ENCODE data around the gene PPP1R16B.
"Not testable (repeated sequence)": the region's sequence is repeated elsewhere in the genome, so short reads cannot be mapped to it uniquely, and the experiment has no call there.

The PPP1R16B gene

GRCh38 chr20:38794057-38794456 lies 11.4 kb upstream of the PPP1R16B start:
- DNase-seq, result not testable (repeated sequence)

GRCh38 chr20:38798266-38798665 lies 7.2 kb upstream of the PPP1R16B start:
- no peak for DNase-seq

DNA sequence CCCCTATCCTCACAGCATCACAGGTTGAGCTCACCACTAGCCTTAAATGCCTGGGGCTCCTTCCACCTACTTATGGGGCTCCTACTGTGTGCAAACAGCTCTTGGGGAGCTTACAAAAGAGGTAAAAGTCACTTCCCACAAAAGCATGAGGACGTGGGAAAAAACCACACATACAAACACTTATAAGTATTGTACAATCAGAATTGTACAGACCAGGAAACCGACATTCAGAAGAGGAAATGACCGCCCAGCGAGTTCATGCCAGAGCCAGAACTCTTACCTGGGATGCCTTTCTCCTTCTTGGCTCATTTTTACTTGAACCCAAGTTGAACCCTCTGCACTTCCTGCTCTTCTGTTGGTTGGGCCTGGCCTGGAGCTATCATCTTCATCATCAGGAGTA lies 6.3 kb upstream of the PPP1R16B start:
- DNase-seq, result no peak

DNA sequence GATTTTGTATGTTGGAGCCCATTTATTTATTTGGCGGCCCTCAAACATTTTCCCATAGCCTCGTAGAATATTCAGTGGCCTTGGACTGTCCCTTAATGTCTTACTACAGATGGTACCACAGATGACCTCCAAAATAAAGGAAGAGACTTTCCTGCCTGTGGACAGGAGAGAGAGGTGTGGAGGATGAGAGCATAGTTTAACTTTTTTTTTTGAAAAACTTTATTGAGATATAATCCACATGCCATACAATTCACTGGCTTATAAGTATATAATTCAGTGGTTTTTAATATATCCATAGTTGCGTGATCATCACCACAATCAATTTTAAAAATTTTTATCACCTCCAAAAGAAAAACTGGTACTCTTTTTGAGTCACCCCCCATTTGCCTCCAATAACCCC lies 4.6 kb upstream of the PPP1R16B start:
- DNase-seq, result no peak

DNA sequence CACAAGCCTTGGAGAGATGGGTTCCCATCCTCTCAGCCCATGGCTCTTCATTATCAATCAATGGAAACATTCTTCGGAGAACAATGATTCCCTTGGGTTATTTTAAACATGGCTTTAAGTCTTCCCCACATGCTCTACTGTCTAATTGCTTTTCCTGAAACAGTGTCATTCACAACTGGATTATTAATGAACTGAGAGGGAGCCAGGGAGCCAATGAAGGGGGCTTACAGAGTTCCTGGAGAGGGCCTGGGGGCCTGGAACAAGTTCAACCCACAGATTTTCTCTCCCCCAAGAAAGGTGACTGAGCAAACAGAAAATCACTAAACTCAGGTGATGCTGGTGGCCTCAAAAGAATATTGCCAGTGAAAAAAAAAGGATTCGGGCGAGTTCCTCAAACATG lies 1.3 kb upstream of the PPP1R16B start:
- no peak for DNase-seq

DNA sequence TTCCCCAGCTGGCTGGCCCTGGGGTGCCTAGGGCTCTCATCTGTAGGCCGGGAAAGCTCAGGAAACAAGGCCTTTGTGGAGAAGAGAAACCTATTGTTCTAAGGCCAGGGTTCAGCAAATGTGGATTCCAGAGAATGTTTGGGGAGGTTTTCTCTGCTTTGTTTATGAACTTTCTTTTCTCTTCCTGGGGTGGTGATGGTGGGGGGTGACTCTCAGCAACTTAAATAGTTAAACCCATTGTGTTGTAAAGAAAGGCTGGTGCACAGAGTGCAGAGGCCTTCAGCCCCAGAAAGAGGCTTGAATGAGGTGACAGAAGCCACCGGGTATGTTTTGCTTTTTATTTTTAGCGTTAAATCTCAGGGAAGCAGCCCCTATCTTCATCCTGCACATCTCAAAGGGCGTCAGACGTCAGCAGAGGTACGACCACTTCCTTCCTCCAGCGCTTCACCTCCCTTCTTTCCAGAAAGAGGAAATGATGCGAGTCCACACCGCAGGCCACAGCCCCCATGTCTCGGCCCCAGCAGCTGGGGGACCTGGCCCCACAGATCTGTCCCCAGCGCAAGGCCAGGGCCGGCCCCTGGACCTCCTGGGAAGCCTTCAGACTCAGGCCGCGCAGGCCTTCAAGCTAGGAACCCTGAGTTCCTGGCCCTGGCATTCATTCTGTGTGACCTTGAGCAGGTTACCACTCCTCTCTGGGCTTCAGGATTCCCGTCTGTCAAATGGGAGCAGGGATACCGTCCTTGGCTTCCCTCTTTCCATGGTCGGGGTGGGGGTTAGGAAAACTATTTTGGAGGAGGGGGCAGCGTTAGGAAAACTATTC lies 605 bp upstream of the PPP1R16B start:
- DNase-seq, result no peak

DNA sequence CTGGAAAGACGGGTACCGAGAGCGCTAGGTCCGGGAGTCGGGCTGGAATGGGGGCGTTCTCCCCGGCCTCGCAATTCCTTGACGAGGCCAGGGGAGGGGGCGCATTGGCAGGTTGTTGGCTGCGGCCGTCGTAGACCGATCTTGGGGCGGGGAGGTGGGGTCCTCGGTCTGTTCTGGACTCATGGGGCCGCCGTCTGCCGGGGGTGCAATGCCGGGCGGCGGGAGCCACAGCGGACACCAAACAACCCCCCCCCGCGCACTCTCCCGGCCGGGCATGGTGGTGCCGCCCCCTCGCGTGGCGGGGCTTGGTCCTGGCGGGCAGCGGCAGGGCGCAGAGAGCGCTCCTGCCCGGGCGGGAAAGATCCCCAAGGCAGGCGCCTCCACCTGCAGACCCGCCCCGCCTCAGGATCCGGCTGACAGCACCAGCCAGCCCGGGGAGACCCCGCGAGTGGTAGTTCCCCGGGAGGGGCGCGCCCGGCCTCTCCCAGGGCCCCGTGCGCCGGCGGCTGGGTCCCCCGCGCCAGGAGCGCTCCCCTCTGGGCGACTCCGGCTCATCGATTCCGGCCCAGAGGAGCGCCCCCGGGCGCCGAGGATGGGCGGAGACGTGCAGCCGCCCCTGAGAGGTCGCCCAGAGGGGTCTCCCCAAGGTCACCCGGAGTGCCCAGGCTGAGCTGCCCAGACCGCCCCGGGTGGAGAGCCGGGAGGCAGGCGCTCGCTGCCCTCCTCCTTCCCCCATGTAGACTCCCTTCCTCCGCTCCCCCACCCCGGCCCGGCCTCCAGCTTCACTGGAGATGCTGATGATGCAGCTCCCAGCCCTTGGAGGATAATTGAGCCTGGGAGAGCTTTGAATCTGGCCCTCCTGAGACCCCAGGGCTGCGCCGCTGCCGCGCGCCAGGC lies 709 bp downstream of the PPP1R16B start:
- DNase-seq, result no peak

DNA sequence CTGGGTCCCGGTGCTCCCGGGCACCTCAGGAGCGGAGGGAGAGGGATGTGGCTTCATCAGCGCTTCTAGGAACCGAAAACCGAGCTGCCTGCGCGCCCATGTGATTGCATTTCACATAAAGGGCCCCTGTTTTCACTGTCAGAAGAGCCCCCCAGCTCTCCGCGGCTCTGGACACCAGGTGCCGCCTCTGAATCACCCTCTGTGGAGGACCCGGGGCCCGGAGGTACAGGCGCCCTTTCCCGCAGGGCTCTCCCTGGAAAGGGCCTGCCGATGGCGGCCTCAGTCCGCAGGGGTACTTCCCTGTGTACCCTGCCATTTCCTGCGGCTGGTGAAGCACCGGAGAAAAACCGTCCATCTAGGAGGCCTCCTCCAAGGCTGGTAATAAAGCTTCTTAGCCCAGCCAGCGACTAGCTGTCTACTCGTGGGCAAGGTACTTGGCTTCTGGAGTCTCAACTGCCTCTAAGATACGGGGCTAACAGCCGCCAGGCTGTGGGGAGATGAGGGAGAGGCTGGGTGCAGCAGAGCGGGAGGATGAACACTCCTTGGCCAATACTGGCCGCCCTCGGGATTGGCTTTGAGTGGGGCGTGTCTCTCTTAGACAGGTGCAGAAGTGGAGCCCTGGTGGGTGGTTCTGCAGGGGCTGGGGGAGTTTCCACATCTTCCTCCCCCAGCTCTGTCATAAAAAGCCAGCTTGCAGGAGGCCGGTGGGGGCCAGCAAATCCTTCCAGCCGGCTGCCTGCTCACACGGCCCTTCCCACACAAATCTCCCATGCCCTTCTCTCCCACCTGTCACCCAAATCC lies 1.6 kb downstream of the PPP1R16B start:
- no peak for DNase-seq

DNA sequence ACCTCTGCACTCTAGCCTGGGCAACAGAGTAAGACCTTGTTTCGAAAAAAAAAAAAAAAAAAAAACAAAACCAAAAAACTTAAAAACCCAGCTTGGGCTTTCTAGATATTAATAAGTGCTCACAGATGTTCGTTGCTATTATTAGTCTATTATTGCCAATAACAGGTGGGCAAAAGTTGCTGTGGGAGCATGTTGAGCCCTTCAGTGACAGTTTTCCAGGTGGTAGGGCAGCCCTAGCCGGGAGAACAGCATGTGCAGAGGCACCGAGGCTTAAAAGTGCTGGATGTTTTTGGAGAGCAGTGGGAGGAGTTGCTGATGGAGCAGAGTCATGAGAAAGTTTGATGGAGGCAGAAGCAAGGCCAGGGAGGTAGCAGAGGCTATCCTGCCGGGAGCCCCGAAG lies 4.4 kb downstream of the PPP1R16B start:
- DNase-seq, result no peak

DNA sequence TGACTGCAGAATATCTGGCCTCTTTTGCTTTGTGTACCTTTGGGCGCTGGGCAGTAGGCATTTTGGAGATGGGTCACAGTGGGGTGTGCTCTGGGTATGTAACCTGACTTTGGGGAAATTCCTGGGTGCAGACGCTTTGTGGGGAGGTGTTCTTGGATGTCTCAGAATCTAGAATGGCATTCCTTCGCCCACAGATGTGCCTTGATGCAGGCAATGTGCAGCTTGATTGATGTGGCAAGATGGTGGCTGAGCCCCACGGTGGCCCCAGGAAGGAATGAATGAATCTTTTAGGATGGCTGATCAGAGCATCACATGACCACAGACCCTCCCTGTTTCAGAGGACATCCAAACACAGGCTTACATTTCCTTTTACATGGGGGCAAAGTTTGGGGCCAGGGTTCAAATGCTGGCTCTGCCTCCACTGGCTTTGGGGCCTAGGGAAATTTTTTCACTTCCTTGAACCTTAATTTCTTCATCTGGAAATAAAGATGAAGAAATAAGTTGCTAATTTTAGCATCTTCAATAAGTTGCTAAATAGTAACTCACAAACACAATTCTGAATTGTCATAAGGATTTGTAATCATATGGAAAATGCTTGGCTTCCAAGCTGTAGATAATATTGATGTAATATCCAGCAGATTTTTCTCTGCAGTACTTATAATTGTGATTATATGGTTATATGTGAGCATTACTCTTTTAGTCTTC lies 5.6 kb downstream of the PPP1R16B start:
- DNase-seq, result no peak

GRCh38 chr20:38811769-38812168 lies 6.3 kb downstream of the PPP1R16B start:
- no peak for DNase-seq

DNA sequence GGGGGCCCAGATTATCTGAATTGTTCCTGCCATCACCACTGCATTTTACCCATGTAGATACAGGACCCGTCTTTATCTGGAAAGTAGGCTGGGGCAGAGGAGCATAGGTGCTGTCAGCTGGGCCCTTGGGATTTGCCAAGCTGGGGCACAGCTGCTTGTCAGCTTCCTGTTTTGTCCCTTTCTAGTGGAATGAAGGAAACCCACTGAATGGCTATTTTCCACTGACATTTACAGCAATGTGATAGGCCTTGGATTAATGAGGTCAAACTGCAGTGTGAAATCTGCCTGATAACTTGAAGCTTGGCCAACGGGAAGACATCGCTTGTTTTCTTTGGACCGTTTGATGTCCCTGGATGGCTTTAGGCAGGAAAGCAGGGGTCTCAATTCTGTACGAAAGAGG lies 6.7 kb downstream of the PPP1R16B start:
- DNase-seq, result no peak

GRCh38 chr20:38812709-38813573 lies 7.4 kb downstream of the PPP1R16B start:
- DNase-seq, result no peak

GRCh38 chr20:38813574-38813962 lies 8.1 kb downstream of the PPP1R16B start:
- DNase-seq, result not testable (repeated sequence)

- no peak for DNase-seq
Observed at GRCh38 chr20:38815446-38815845, 9.9 kb downstream of the PPP1R16B start.

- DNase-seq, result no peak
Observed at GRCh38 chr20:38818113-38819065, 12.9 kb downstream of the PPP1R16B start.

GRCh38 chr20:38825571-38825900 lies 20.0 kb downstream of the PPP1R16B start:
- no peak for DNase-seq

DNA sequence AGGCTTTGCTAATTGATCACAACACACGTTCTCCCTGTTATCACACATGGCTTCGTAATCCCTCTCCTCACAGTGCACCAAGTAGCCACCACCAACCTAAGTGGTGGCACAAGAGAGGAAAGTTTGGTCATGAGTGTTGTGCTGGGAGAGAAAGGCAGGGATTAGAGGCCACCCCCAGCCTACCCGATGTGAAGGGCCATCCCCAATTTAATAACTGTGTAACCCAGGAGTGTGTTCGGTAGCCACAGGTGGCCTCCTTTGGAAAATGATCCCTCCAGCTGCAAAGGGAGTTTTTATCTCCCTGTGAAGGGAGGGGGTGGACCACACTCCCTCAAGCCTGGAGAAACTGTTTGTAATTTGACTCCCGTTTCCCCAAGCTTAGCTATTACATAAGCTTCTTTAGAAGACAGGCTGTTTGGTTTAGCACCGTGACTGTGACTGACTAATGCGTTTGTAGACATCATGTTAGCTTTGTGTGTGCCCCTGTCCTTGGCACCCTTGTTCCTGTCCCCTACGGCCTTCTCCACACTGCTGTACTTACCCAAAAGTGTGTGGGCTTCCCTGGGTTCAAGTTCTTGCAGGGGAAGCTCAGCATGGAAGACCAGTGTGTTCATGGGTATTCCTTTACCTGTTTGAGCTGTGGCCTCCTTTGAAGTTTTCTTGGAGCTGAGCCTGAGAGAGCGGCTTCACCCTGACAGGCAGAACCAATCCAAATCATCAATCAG lies 20.6 kb downstream of the PPP1R16B start:
- peak; percentile 7 for DNase-seq

- no peak for DNase-seq
Observed at GRCh38 chr20:38827770-38828281, 22.3 kb downstream of the PPP1R16B start.

All from NCI-H2081 treated with DMSO at 0.1 percent for 48 hours (cell line).